Hindlimb muscle (tissue), 1 donor: ENCODE results near the gene CDC14B. TPM values are rescaled to one million over a fixed set of nuclear protein-coding genes. Genes with fewer than 3 reads are reported as not detected.
"Not testable (repeated sequence)": the region's sequence is repeated elsewhere in the genome, so short reads cannot be mapped to it uniquely, and the experiment has no call there.

ENCODE experiments used
- DNase-seq: peaks from one replicate; pipeline ENCODE4 v3.0.0-alpha.2; 2013
- polyA plus RNA-seq: library from polyadenylated mRNA; unstranded; fragments of 120-200 nt; gene quantifications from one replicate; pipeline ENCODE4 v1.2.1, GENCODE V29; 2013; ENCODE audit not compliant: insufficient read length

CDC14B gene
- polyA plus RNA-seq, 1 donor: 14.3 TPM

- DNase-seq: no peak
Measured at GRCh38 chr9:96532173-96532572, 87.5 kb downstream of the CDC14B start.

- no peak for DNase-seq
Measured at GRCh38 chr9:96524764-96525163, 94.9 kb downstream of the CDC14B start.

GRCh38 chr9:96524045-96524444 lies 95.6 kb downstream of the CDC14B start:
- DNase-seq: no peak

GRCh38 chr9:96523374-96523773 lies 96.3 kb downstream of the CDC14B start:
- no peak for DNase-seq

GRCh38 chr9:96522366-96522765 lies 97.3 kb downstream of the CDC14B start:
- no peak for DNase-seq

- DNase-seq: peak; percentile 50
Measured at GRCh38 chr9:96519787-96520186, 99.9 kb downstream of the CDC14B start.

- DNase-seq: no peak
Measured at GRCh38 chr9:96519095-96519494, 100.5 kb downstream of the CDC14B start.

- DNase-seq: no peak
Measured at GRCh38 chr9:96515621-96516470, 103.8 kb downstream of the CDC14B start.

GRCh38 chr9:96514800-96515158 lies 104.9 kb downstream of the CDC14B start:
- DNase-seq: no peak

GRCh38 chr9:96514108-96514799 lies 105.4 kb downstream of the CDC14B start:
- no peak for DNase-seq

- DNase-seq: no peak
Measured at GRCh38 chr9:96513622-96514021, 106.0 kb downstream of the CDC14B start.

GRCh38 chr9:96512240-96512639 lies 107.4 kb downstream of the CDC14B start:
- DNase-seq: no peak

- no peak for DNase-seq
Measured at GRCh38 chr9:96510258-96510657, 109.4 kb downstream of the CDC14B start.

GRCh38 chr9:96509848-96510247 lies 109.8 kb downstream of the CDC14B start:
- no peak for DNase-seq

GRCh38 chr9:96509026-96509425 lies 110.6 kb downstream of the CDC14B start:
- no peak for DNase-seq

GRCh38 chr9:96508227-96508940 lies 111.3 kb downstream of the CDC14B start:
- no peak for DNase-seq

GRCh38 chr9:96505316-96505991 lies 114.2 kb downstream of the CDC14B start:
- DNase-seq: no peak

GRCh38 chr9:96503918-96504317 lies 115.7 kb downstream of the CDC14B start:
- DNase-seq: no peak

- not testable (repeated sequence) for DNase-seq
Measured at GRCh38 chr9:96503374-96503748, 116.3 kb downstream of the CDC14B start.

- DNase-seq: peak; percentile 73
Measured at GRCh38 chr9:96502539-96503373, 116.9 kb downstream of the CDC14B start.

- no peak for DNase-seq
Measured at GRCh38 chr9:96501633-96502538, 117.8 kb downstream of the CDC14B start.
